GM19455 (cell line): ENCODE results near the gene NDUFAF2.
"Not testable (repeated sequence)": the region's sequence is repeated elsewhere in the genome, so short reads cannot be mapped to it uniquely, and the experiment has no call there.

Experiments used
- ATAC-seq: cut with Tn5 transposase; IDR thresholded peaks from one replicate; pipeline ENCODE4 v1.9.1; 2021; ENCODE audit not compliant: unreplicated experiment

Gene NDUFAF2

GRCh38 chr5:61047346-61047745, 102.3 kb downstream of the NDUFAF2 start:
- ATAC-seq: no peak

GRCh38 chr5:61048534-61048933, 103.5 kb downstream of the NDUFAF2 start:
- no peak for ATAC-seq

GRCh38 chr5:61050292-61050691, 105.3 kb downstream of the NDUFAF2 start:
- ATAC-seq: no peak

GRCh38 chr5:61051267-61051666, 106.3 kb downstream of the NDUFAF2 start:
- ATAC-seq: no peak

GRCh38 chr5:61052882-61053281, 107.9 kb downstream of the NDUFAF2 start:
- ATAC-seq: no peak

- ATAC-seq: no peak
Observed at GRCh38 chr5:61053937-61054336, 108.9 kb downstream of the NDUFAF2 start.

GRCh38 chr5:61055434-61056006, 110.5 kb downstream of the NDUFAF2 start:
- ATAC-seq: no peak

GRCh38 chr5:61059499-61059898, 114.5 kb downstream of the NDUFAF2 start:
- ATAC-seq: no peak

GRCh38 chr5:61069150-61069549, 124.1 kb downstream of the NDUFAF2 start:
- ATAC-seq: no peak

- no peak for ATAC-seq
Observed at GRCh38 chr5:61071526-61071925, 126.5 kb downstream of the NDUFAF2 start.

- ATAC-seq: no peak
Observed at GRCh38 chr5:61076626-61077025, 131.6 kb downstream of the NDUFAF2 start.

- no peak for ATAC-seq
Observed at GRCh38 chr5:61081741-61082140, 136.7 kb downstream of the NDUFAF2 start.

GRCh38 chr5:61082516-61083280, 137.7 kb downstream of the NDUFAF2 start:
- no peak for ATAC-seq

- no peak for ATAC-seq
Observed at GRCh38 chr5:61084658-61085057, 139.7 kb downstream of the NDUFAF2 start.

- ATAC-seq: no peak
Observed at GRCh38 chr5:61085885-61086284, 140.9 kb downstream of the NDUFAF2 start.

GRCh38 chr5:61087921-61088320, 142.9 kb downstream of the NDUFAF2 start:
- no peak for ATAC-seq

GRCh38 chr5:61089351-61089750, 144.3 kb downstream of the NDUFAF2 start:
- ATAC-seq: no peak

GRCh38 chr5:61093046-61093771, 148.2 kb downstream of the NDUFAF2 start:
- not testable (repeated sequence) for ATAC-seq

GRCh38 chr5:61097465-61097864, 152.5 kb downstream of the NDUFAF2 start:
- ATAC-seq: no peak

GRCh38 chr5:61098251-61098995, 153.4 kb downstream of the NDUFAF2 start:
- no peak for ATAC-seq

- ATAC-seq: no peak
Observed at GRCh38 chr5:61100437-61100836, 155.4 kb downstream of the NDUFAF2 start.
